Raji (cell line): ENCODE data around the gene ZBP1.

ENCODE experiments used
- POLR2A ChIP-seq: IDR thresholded peaks from 2 replicates; pipeline ENCODE4 v1.6.1; 2011; ENCODE audit warnings: low read depth, low read length, control low read depth; ENCODE audit not compliant: insufficient read depth

Gene ZBP1

DNA sequence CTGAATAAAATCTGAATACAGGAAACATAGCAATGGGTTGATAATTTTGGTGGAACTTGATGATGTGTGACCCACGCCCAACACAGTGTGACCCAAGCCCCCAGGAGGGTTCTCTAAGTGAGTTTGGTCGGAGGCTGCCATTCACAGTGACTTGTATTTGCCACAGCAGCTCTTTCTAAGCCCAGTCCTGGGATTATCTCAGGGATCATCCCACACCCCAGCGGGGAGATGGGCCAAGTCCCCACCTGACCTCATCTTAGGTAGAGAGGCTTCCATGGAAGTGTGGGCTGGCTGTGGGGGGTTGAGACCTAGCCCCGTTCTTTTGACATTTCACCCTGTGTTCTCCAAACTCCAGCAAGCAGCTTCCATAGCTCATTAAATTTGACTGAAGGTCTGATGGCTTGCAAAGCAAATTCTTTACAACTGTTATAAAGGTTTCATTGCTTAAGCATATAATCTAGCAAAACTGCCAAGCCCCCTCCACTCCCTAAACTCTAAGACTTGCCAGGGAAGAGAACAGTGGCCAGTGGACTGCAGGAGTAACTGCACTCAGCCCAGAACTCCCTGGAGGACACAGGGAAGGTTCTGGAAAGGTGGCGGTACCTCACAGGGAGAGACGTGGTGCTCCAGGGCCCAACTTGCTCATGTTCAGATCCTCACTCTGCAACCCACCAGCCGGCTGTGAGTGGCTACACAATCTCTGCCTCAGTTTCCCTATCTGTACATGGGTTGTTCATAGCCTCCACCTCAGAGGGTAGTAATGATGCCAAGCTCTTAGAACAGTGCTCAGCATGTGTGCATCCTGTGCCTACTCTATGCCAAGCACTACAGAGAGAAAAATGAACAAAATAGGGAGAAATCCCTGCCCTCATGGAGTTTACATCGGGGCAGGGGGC lies 60.3 kb downstream of the ZBP1 start:
- no peak for TF ChIP-seq POLR2A

GRCh38 chr20:57559289-57559634 lies 61.0 kb downstream of the ZBP1 start:
- no peak for TF ChIP-seq POLR2A

DNA sequence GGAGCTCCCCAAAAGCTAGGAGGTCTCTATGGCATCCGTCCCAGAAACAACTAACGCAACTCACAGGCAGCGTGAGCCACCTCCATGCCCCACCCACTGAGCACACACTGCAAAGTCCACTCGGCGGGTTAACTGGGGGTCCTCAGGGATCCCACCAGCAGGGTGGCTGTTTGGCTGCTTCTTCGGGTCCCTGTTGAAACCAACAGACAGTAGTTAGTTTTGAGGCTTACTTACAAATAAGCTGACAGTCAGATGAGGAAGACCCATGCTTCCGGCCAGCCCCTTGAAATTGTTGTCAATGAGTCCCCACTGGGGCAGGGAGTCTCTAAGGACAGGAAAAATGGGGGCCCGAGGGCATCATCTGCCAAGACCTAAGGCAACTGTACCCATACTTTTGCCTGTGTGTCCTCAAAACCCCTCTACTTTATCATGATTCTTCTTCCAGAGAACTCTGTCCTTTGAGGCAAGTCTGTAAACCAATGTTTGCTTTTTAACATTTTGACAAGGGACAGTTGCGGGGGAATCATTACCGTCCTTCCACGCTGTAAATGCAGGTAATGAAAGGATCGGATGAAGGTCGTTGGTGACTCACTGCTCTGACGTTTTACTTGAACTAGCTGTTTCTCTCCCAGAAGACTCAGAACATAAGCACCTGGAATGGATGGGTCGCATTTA lies 61.5 kb downstream of the ZBP1 start:
- no peak for TF ChIP-seq POLR2A

GRCh38 chr20:57557926-57558613 lies 62.2 kb downstream of the ZBP1 start:
- no peak for TF ChIP-seq POLR2A

- no peak for TF ChIP-seq POLR2A
Observed at GRCh38 chr20:57556980-57557274, 63.3 kb downstream of the ZBP1 start.

DNA sequence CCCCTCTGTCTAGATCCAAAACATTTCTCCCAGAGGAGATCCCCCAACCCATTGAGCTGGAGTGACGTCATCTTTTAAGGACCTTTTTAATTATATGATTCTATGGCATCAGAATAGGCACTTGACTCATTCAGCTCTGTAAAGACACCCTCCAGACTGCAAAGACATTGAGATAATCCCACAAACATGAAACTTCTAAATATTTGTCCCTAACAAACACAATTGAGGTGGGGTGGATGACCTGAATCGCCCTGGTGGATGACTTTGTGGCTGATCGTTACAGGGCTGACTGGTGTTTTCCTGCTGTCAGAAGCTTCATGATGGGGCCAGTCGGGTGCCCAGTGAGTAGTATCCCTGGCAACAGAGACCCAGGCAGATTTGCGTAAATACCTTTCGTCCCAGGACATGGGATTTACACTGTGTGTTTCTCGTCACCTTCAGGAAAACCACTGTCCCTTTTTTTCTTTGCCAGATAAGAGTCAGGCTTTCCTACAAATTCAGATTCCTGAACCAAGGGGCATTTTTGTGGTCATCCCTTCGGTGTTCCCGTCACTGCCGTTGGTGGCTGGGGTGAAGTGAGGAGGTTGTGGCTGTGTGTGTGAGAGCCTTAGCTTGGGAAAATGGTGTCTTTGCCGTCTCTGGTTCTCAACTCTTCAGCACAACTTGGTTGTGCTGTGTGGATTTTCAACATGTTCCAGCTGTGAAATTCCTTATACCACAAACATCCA lies 64.6 kb downstream of the ZBP1 start:
- no peak for TF ChIP-seq POLR2A
